Nephron progenitor cell (in vitro differentiated cells): ENCODE measurements around the gene OR11H7.
"Not testable (repeated sequence)": the region's sequence is repeated elsewhere in the genome, so short reads cannot be mapped to it uniquely, and the experiment has no call there.

Source experiments
- DNase-seq: peaks from one replicate; pipeline ENCODE4 v3.0.0; 2021
- H3K27ac Mint-ChIP-seq: 2 replicates; pipeline ENCODE4 v1.8.0; 2021; ENCODE audit warnings: mild to moderate bottlenecking, moderate library complexity, mixed read lengths
- H3K27me3 Mint-ChIP-seq: 2 replicates; pipeline ENCODE4 v1.8.0; 2021; ENCODE audit warnings: mild to moderate bottlenecking, low read depth, mixed read lengths; ENCODE audit not compliant: poor library complexity
- H3K36me3 Mint-ChIP-seq: 2 replicates; pipeline ENCODE4 v1.8.0; 2021; ENCODE audit warnings: low read depth, mixed read lengths
- H3K4me1 Mint-ChIP-seq: 2 replicates; pipeline ENCODE4 v1.8.0; 2021; ENCODE audit warnings: mixed read lengths
- H3K4me3 Mint-ChIP-seq: 2 replicates; pipeline ENCODE4 v1.8.0; 2021; ENCODE audit warnings: mild to moderate bottlenecking, moderate library complexity, mixed read lengths
- H3K9me3 Mint-ChIP-seq: 2 replicates; pipeline ENCODE4 v1.8.0; 2021; ENCODE audit warnings: mild to moderate bottlenecking, moderate library complexity, mixed read lengths
- CTCF ChIP-seq: fragments of 200-600 bp; sonication (generic); IDR thresholded peaks from 2 replicates; pipeline ENCODE4 v1.5.0; 2021; ENCODE audit warnings: antibody characterized with exemption

Gene OR11H7

GRCh38 chr14:20204721-20205120 is 24.1 kb upstream of the OR11H7 start:
- peaks cover 73% of the 10 kb centered on the region for H3K9me3 Mint-ChIP-seq
- no peak for DNase-seq
- no peak overlapping the region for H3K4me3 Mint-ChIP-seq
- no peaks in the 10 kb centered on the region for H3K36me3 Mint-ChIP-seq
- H3K27ac Mint-ChIP-seq, result no peak overlapping the region
- H3K4me1 Mint-ChIP-seq, result no peaks in the 10 kb centered on the region
- TF ChIP-seq CTCF, result no peak
- peaks cover 2% of the 10 kb centered on the region for H3K27me3 Mint-ChIP-seq

- no peak for TF ChIP-seq CTCF
- no peak for DNase-seq
- Mint-ChIP-seq H3K27me3 (peaks cover 2% of the 10 kb centered on the region), H3K4me1 (no peaks in the 10 kb centered on the region), H3K9me3 (peaks cover 72% of the 10 kb centered on the region), H3K36me3 (peaks cover 5% of the 10 kb centered on the region), H3K27ac (no peak overlapping the region), H3K4me3 (no peak overlapping the region)
Measured at GRCh38 chr14:20209595-20209994, 19.2 kb upstream of the OR11H7 start.

GRCh38 chr14:20212406-20212805 is 16.4 kb upstream of the OR11H7 start:
- H3K27me3 Mint-ChIP-seq, H3K36me3 Mint-ChIP-seq, DNase-seq, H3K27ac Mint-ChIP-seq, H3K4me1 Mint-ChIP-seq, H3K4me3 Mint-ChIP-seq: not testable (repeated sequence)
- peaks cover 84% of the 10 kb centered on the region for H3K9me3 Mint-ChIP-seq

- Mint-ChIP-seq H3K27ac (no peak overlapping the region), H3K27me3 (no peaks in the 10 kb centered on the region), H3K36me3 (peaks cover 5% of the 10 kb centered on the region), H3K9me3 (peaks cover 86% of the 10 kb centered on the region), H3K4me1 (no peaks in the 10 kb centered on the region), H3K4me3 (no peak overlapping the region)
- DNase-seq, result no peak
- no peak for TF ChIP-seq CTCF
Measured at GRCh38 chr14:20215196-20215595, 13.6 kb upstream of the OR11H7 start.

- DNase-seq, result no peak
- no peaks in the 10 kb centered on the region for H3K36me3 Mint-ChIP-seq
- H3K4me1 Mint-ChIP-seq, result no peaks in the 10 kb centered on the region
- H3K27me3 Mint-ChIP-seq, result no peaks in the 10 kb centered on the region
- TF ChIP-seq CTCF, result no peak
- no peak overlapping the region for H3K27ac Mint-ChIP-seq
- H3K4me3 Mint-ChIP-seq, result no peak overlapping the region
- H3K9me3 Mint-ChIP-seq, result peaks cover 85% of the 10 kb centered on the region
Measured at GRCh38 chr14:20219033-20219432, 9.7 kb upstream of the OR11H7 start.

GRCh38 chr14:20223410-20223809 is 5.4 kb upstream of the OR11H7 start, which contains the start of gene OR11H6:
Gene OR11H6, plus strand, starts transcription at chr14:20223710. Its CDS starts 0 bp downstream, at chr14:20223710.
- no peaks in the 10 kb centered on the region for H3K27me3 Mint-ChIP-seq
- no peak for TF ChIP-seq CTCF
- DNase-seq, result no peak
- H3K9me3 Mint-ChIP-seq, result peaks cover 78% of the 10 kb centered on the region
- H3K36me3 Mint-ChIP-seq, result no peaks in the 10 kb centered on the region
- H3K27ac Mint-ChIP-seq, result no peak within 1 kb of the TSS
- no peaks in the 10 kb centered on the region for H3K4me1 Mint-ChIP-seq
- no peak within 1 kb of the TSS for H3K4me3 Mint-ChIP-seq

GRCh38 chr14:20235415-20235814 is 6.6 kb downstream of the OR11H7 start:
- H3K27me3 Mint-ChIP-seq, DNase-seq, H3K4me3 Mint-ChIP-seq, H3K27ac Mint-ChIP-seq, H3K4me1 Mint-ChIP-seq, H3K36me3 Mint-ChIP-seq: not testable (repeated sequence)
- H3K9me3 Mint-ChIP-seq, result peaks cover 37% of the 10 kb centered on the region
